GM12878 (cell line): Measurements from ENCODE around the gene TNFSF8. TPM values are rescaled to one million over a fixed set of nuclear protein-coding genes. Genes with fewer than 3 reads are reported as not detected.

Experiments used
- ATAC-seq: fragments of 200-7000 bp; cut with Tn5 transposase; 3 replicates; pipeline ENCODE4 v1.9.1; 2020; ENCODE audit warnings: mild to moderate bottlenecking, moderate library complexity
- BruUV-seq: library from RNA; stranded (reverse); fragments of 400-500 nt; replicated peaks from 2 replicates; lab custom pipeline; 2021; lab: Mats Ljungman, UMichigan
- CTCF ChIA-PET: fragments of 300-600 bp; sonication (Branson Sonifier 250); formaldehyde crosslinking; extraction: SDS; loops from one replicate; lab custom pipeline; 2021; ENCODE audit warnings: inconsistent platforms; lab: Yijun Ruan, JAX
- POLR2A ChIA-PET: fragments of 350-600 bp; formaldehyde crosslinking; extraction: SDS; loops from one replicate; lab custom pipeline; 2021; ENCODE audit warnings: inconsistent platforms; lab: Charles Lee
- RAD21 ChIA-PET: fragments of 300-600 bp; sonication (Branson Sonifier 250); formaldehyde crosslinking; loops from one replicate; lab custom pipeline; 2023; ENCODE audit warnings: antibody characterized with exemption; ENCODE audit not compliant: unreplicated experiment; lab: Charles Lee
- SMC1A ChIA-PET: fragments of 300-600 bp; sonication (Branson Sonifier 250); formaldehyde crosslinking; loops from one replicate; lab custom pipeline; 2023; ENCODE audit not compliant: unreplicated experiment, uncharacterized antibody; lab: Charles Lee
- DNase-seq: peaks from one replicate; pipeline ENCODE4 v3.0.0-alpha.2; 2011; ENCODE audit warnings: low read depth, low spot score
- FAIRE-seq: peaks from 3 replicates; lab custom pipeline; 2011; peaks lifted over from hg19 to GRCh38; lab: Jason Lieb, UNC
- H2AFZ ChIP-seq: 2 replicates; pipeline ENCODE4 v1.6.0; 2011; ENCODE audit warnings: low read depth, low read length, control low read depth; ENCODE audit not compliant: control insufficient read depth
- H3K27ac ChIP-seq: 2 replicates; pipeline ENCODE4 v1.5.1; 2011; ENCODE audit warnings: control low read depth; ENCODE audit not compliant: control insufficient read depth, insufficient read depth
- H3K27me3 ChIP-seq, 2 experiments: replicated peaks in 1 of 2; 2 replicates each; pipeline versions ENCODE4 v1.6.0 to v1.6.1; 2011; ENCODE audit warnings: low read length in 1 of 2; ENCODE audit not compliant: control insufficient read depth in 2 of 2, insufficient read depth in 2 of 2
- H3K36me3 ChIP-seq, 2 experiments: 2 replicates each; pipeline ENCODE4 v1.5.1; 2011; ENCODE audit warnings: low read length in 1 of 2; ENCODE audit not compliant: control insufficient read depth in 2 of 2, insufficient read depth in 2 of 2
- H3K4me1 ChIP-seq: 2 replicates; pipeline ENCODE4 v1.6.1; 2011; ENCODE audit warnings: mild to moderate bottlenecking, low read length, moderate library complexity, mixed read lengths; ENCODE audit not compliant: control insufficient read depth, insufficient read depth
- H3K4me2 ChIP-seq: 2 replicates; pipeline ENCODE4 v1.6.0; 2011; ENCODE audit warnings: control low read depth; ENCODE audit not compliant: control insufficient read depth, insufficient read depth
- H3K4me3 ChIP-seq: fragments of 200-600 bp; sonication (generic); 2 replicates; pipeline ENCODE4 v1.5.1; 2016
- H3K79me2 ChIP-seq: 2 replicates; pipeline ENCODE4 v1.6.0; 2011; ENCODE audit warnings: low read length; ENCODE audit not compliant: control insufficient read depth, insufficient read depth
- H3K9ac ChIP-seq: 2 replicates; pipeline ENCODE4 v1.8.0; 2011; ENCODE audit warnings: low read length, control low read depth, mixed read lengths; ENCODE audit not compliant: control insufficient read depth, insufficient read depth
- H3K9me3 ChIP-seq: replicated peaks from 3 replicates; pipeline ENCODE4 v1.5.1; 2011; ENCODE audit warnings: mild to moderate bottlenecking, low read length; ENCODE audit not compliant: control insufficient read depth, insufficient read depth
- H4K20me1 ChIP-seq: 2 replicates; pipeline ENCODE4 v1.6.0; 2011; ENCODE audit not compliant: control insufficient read depth, insufficient read depth
- ATF7 ChIP-seq: fragments of 450-650 bp; IDR thresholded peaks from 2 replicates; pipeline ENCODE4 v1.6.1; 2016; ENCODE audit warnings: low read depth, mild to moderate bottlenecking
- BRCA1 ChIP-seq: IDR thresholded peaks from 2 replicates; pipeline ENCODE4 v1.6.1; 2011; ENCODE audit warnings: low read depth, low read length, improper control_type of control experiment
- ELK1 ChIP-seq: IDR thresholded peaks from 2 replicates; pipeline ENCODE4 v1.6.1; 2012; ENCODE audit warnings: low read depth, low read length, improper control_type of control experiment
- ETV6 ChIP-seq, 2 experiments: fragments of 450-650 bp in 1 of 2; IDR thresholded peaks in 1 of 2; conservative IDR thresholded peaks in 1 of 2; 2 replicates each; pipeline ENCODE4 v1.6.1; 2014; ENCODE audit warnings: antibody characterized with exemption in 1 of 2, borderline replicate concordance in 1 of 2, low read depth in 1 of 2, mild to moderate bottlenecking in 1 of 2, moderate library complexity in 1 of 2
- FOXK2 ChIP-seq: fragments of 450-650 bp; IDR thresholded peaks from 2 replicates; pipeline ENCODE4 v1.6.1; 2017; ENCODE audit warnings: mild to moderate bottlenecking, moderate library complexity
- HCFC1 ChIP-seq: fragments of 150-350 bp; IDR thresholded peaks from 2 replicates; pipeline ENCODE4 v1.6.1; 2014; ENCODE audit warnings: low read length
- IKZF1 ChIP-seq: fragments of 450-650 bp; conservative IDR thresholded peaks from 2 replicates; pipeline ENCODE4 v1.6.1; 2017; ENCODE audit warnings: antibody characterized with exemption, mild to moderate bottlenecking
- JUNB ChIP-seq: IDR thresholded peaks from 2 replicates; pipeline ENCODE4 v1.6.1; 2016; ENCODE audit warnings: antibody characterized with exemption, mild to moderate bottlenecking
- JUND ChIP-seq: IDR thresholded peaks from 2 replicates; pipeline ENCODE4 v1.6.1; 2012; ENCODE audit warnings: low read depth, mild to moderate bottlenecking, low read length, improper control_type of control experiment, moderate library complexity
- MAX ChIP-seq: IDR thresholded peaks from 2 replicates; pipeline ENCODE4 v1.6.1; 2012; ENCODE audit warnings: low read depth, low read length, improper control_type of control experiment
- MTA2 ChIP-seq: fragments of 450-650 bp; IDR thresholded peaks from 2 replicates; pipeline ENCODE4 v1.6.1; 2016; ENCODE audit warnings: low read depth, mild to moderate bottlenecking, moderate library complexity
- NRF1 ChIP-seq: conservative IDR thresholded peaks from 2 replicates; pipeline ENCODE4 v1.6.1; 2011; ENCODE audit warnings: mild to moderate bottlenecking, low read depth, low read length, improper control_type of control experiment
- RELB ChIP-seq: fragments of 450-650 bp; IDR thresholded peaks from 2 replicates; pipeline ENCODE4 v1.6.1; 2017; ENCODE audit warnings: low read depth, mild to moderate bottlenecking, moderate library complexity
- SREBF2 ChIP-seq: IDR thresholded peaks from 2 replicates; pipeline ENCODE4 v1.6.1; 2012; ENCODE audit warnings: mild to moderate bottlenecking, low read length
- TAF1 ChIP-seq: IDR thresholded peaks from 2 replicates; pipeline ENCODE4 v1.6.1; 2011; ENCODE audit warnings: mild to moderate bottlenecking, low read depth, low read length, borderline replicate concordance
- TBL1XR1 ChIP-seq: IDR thresholded peaks from 2 replicates; pipeline ENCODE4 v1.6.1; 2012; ENCODE audit warnings: low read depth, low read length, improper control_type of control experiment
- ZNF207 ChIP-seq: fragments of 450-650 bp; IDR thresholded peaks from 2 replicates; pipeline ENCODE4 v1.6.1; 2014; ENCODE audit warnings: antibody characterized with exemption, mild to moderate bottlenecking, borderline replicate concordance
- ZNF384 ChIP-seq: IDR thresholded peaks from 2 replicates; pipeline ENCODE4 v1.6.1; 2012; ENCODE audit warnings: low read depth, mild to moderate bottlenecking, low read length, improper control_type of control experiment, borderline replicate concordance
- WGBS: methylation state at CpG from one replicate; pipeline ENCODE4 v1.1.6; 2016; ENCODE audit warnings: low lambda C conversion rate; ENCODE audit not compliant: insufficient replicate concordance, insufficient coverage; ENCODE audit errors: missing lambda C conversion rate; 5-methylcytosine and 5-hydroxymethylcytosine counted together
- in situ Hi-C: fragments of 300-500 bp; cut with MboI; formaldehyde crosslinking; loops from 9 replicates; pipeline ENCODE4 v1.14.3; 2018; ENCODE audit warnings: mixed read lengths
- intact Hi-C: fragments of 100-400 bp; cut with micrococcal nuclease; formaldehyde crosslinking; loops from one replicate; pipeline ENCODE4 v1.14.2; 2022; ENCODE audit not compliant: unreplicated experiment
- polyA plus RNA-seq, 11 experiments: library from polyadenylated mRNA; depleted of rRNA in 4 of 11; unstranded in 6 of 11; stranded (reverse) in 5 of 11; fragments of >200 nt; fragmentation: Nextera tagmentation in 4 of 11; fragmentation: Illumina TruSeq in 1 of 11; extraction: Ambion mirVana in 4 of 11; extraction: Trizol in 1 of 11; gene quantifications; 1 replicate in 1 of 11; 2 replicates in 10 of 11; pipeline versions ENCODE4 v1.2.1 to v1.2.3, GENCODE V29; 2011 to 2016; ENCODE audit warnings: inconsistent platforms in 2 of 11, missing spikeins in 2 of 11, low read depth in 1 of 11
- total RNA-seq, 4 experiments: library from RNA; depleted of rRNA in 3 of 4; stranded (reverse); fragments of >200 nt in 3 of 4; fragmentation: Illumina TruSeq in 1 of 4; extraction: Trizol in 1 of 4; gene quantifications; 2 replicates each; pipeline versions ENCODE4 v1.2.1 to v1.2.3, GENCODE V29; 2013 to 2021

Gene TNFSF8
- total and polyA plus RNA-seq, 10 of the 15 experiments (the other 5 are each of a cell fraction or from before 2014, with no cell fraction given): 0.10 to 0.29 (median 0.15) TPM; not detected in 7

GRCh38 chr9:114968671-114969070, 38.3 kb upstream of the TNFSF8 start (continued):
- peak; percentile 23; the same call in 1 of the 2 replicates for TF ChIP-seq IKZF1
- peak; percentile 48; the same call in 1 of the 2 replicates for TF ChIP-seq RELB
- peak; percentile 18; the same call in 1 of the 2 replicates for TF ChIP-seq MTA2
- TF ChIP-seq JUNB: peak; percentile 56

- no peak for TF ChIP-seq RELB
- TF ChIP-seq ELK1: no peak
- no peak for TF ChIP-seq ATF7
- TF ChIP-seq TBL1XR1: no peak
- TF ChIP-seq BRCA1: no peak
- TF ChIP-seq ETV6 (conservative IDR thresholded peaks at IDR 0.05 in 1 of 2, IDR thresholded peaks at IDR 0.05 in 1 of 2; ENCODE audit: borderline replicate concordance in 1 of 2, low read depth in 1 of 2): peak in 1 of 2 experiments; percentile 21; a peak in 1 of 4 replicates
- TF ChIP-seq JUNB: peak; percentile 12; the same call in 1 of the 2 replicates
- TF ChIP-seq NRF1: no peak
- TF ChIP-seq FOXK2: no peak
- no peak for TF ChIP-seq SREBF2
- no peak for TF ChIP-seq ZNF207
- no peak for TF ChIP-seq MAX
- no peak for TF ChIP-seq JUND
- TF ChIP-seq TAF1: no peak
- TF ChIP-seq ZNF384: no peak
- no peak for TF ChIP-seq HCFC1
- H3K4me3 ChIP-seq: no peak overlapping the region
- DNase-seq (no peak), ATAC-seq (peak; percentile 56), FAIRE-seq (no peak)
- H3K9ac ChIP-seq: no peak overlapping the region
- no peaks in the 10 kb centered on the region; the same call in 1 of the 2 replicates for H4K20me1 ChIP-seq
- no peak overlapping the region for H2AFZ ChIP-seq
- CTCF ChIA-PET: interaction anchor here (0.8 kb wide), 1 partner anchor 14 kb away, joined by 3 read pairs; no protein-coding TSS in a partner anchor
- no peak overlapping the region for H3K4me2 ChIP-seq
- 86% methylated on average over 1 of the region's 1 CpG for WGBS
- intact Hi-C loops: no loop called here
- no peaks in the 10 kb centered on the region for H3K79me2 ChIP-seq
- no peaks in the 10 kb centered on the region for H3K4me1 ChIP-seq
- RAD21 ChIA-PET: no interaction called here
- POLR2A ChIA-PET: no interaction called here
- no peak overlapping the region for H3K27ac ChIP-seq
- SMC1A ChIA-PET: no interaction called here
- no peaks in the 10 kb centered on the region for H3K36me3 ChIP-seq
- H3K27me3 ChIP-seq: no peaks in the 10 kb centered on the region
- no TSS peak for BruUV-seq
- no peaks in the 10 kb centered on the region; the same call in 2 of the 3 replicates for H3K9me3 ChIP-seq
- in situ Hi-C loops: no loop called here
These were observed 35.2 kb upstream of the TNFSF8 start for GRCh38 chr9:114965564-114965963.
